ACC112 (cell line): Measurements from ENCODE around the gene SHOC2.

ENCODE experiments used
- H2AFZ ChIP-seq: fragments of 200-600 bp; sonication (generic); one replicate; pipeline ENCODE4 v1.6.0; 2017; ENCODE audit warnings: antibody characterized with exemption, low read length; ENCODE audit not compliant: unreplicated experiment
- H3K27ac ChIP-seq: fragments of 200-600 bp; sonication (generic); 2 replicates; pipeline ENCODE4 v1.5.1; 2014; ENCODE audit warnings: low read depth, mild to moderate bottlenecking, antibody characterized with exemption, low read length, moderate library complexity
- H3K27me3 ChIP-seq: fragments of 200-600 bp; sonication (generic); 2 replicates; pipeline ENCODE4 v1.6.1; 2014; ENCODE audit warnings: mild to moderate bottlenecking, antibody characterized with exemption, low read length, moderate library complexity, mixed read lengths; ENCODE audit not compliant: insufficient read depth
- H3K36me3 ChIP-seq: fragments of 200-600 bp; sonication (generic); 2 replicates; pipeline ENCODE4 v1.6.1; 2016; ENCODE audit warnings: mild to moderate bottlenecking, antibody characterized with exemption, low read length, moderate library complexity, mixed read lengths; ENCODE audit not compliant: insufficient read depth
- H3K4me1 ChIP-seq: fragments of 200-600 bp; sonication (generic); one replicate; pipeline ENCODE4 v1.6.1; 2016; ENCODE audit warnings: low read length, mixed read lengths; ENCODE audit not compliant: insufficient read depth, unreplicated experiment, control insufficient read depth
- H3K4me3 ChIP-seq: fragments of 200-600 bp; sonication (generic); 2 replicates; pipeline ENCODE4 v1.5.1; 2014; ENCODE audit warnings: mild to moderate bottlenecking, low read depth, low read length
- H3K79me2 ChIP-seq: fragments of 200-600 bp; sonication (generic); one replicate; pipeline ENCODE4 v1.6.0; 2016; ENCODE audit warnings: low read length; ENCODE audit not compliant: control insufficient read depth, unreplicated experiment, insufficient read depth

SHOC2 gene

GRCh38 chr10:110881247-110881646 is 38.2 kb upstream of the SHOC2 start:
- H3K79me2 ChIP-seq, result peaks cover 4% of the 10 kb centered on the region
- H3K36me3 ChIP-seq, result peaks cover 46% of the 10 kb centered on the region
- H2AFZ ChIP-seq, result no peak overlapping the region
- H3K4me3 ChIP-seq, result no peak overlapping the region
- no peak overlapping the region for H3K27ac ChIP-seq
- H3K27me3 ChIP-seq, result no peaks in the 10 kb centered on the region
- H3K4me1 ChIP-seq, result no peaks in the 10 kb centered on the region

GRCh38 chr10:110881905-110882304 is 37.5 kb upstream of the SHOC2 start:
- Histone ChIP-seq H2AFZ (no peak overlapping the region), H3K36me3 (peaks cover 46% of the 10 kb centered on the region), H3K79me2 (peaks cover 4% of the 10 kb centered on the region), H3K27me3 (no peaks in the 10 kb centered on the region), H3K4me3 (no peak overlapping the region), H3K4me1 (no peaks in the 10 kb centered on the region), H3K27ac (no peak overlapping the region)

GRCh38 chr10:110883924-110884323 is 35.5 kb upstream of the SHOC2 start:
- Histone ChIP-seq H3K4me1 (no peaks in the 10 kb centered on the region), H3K79me2 (no peaks in the 10 kb centered on the region), H3K27me3 (no peaks in the 10 kb centered on the region), H2AFZ (no peak overlapping the region), H3K4me3 (no peak overlapping the region), H3K27ac (no peak overlapping the region), H3K36me3 (peaks cover 46% of the 10 kb centered on the region)

GRCh38 chr10:110885932-110886674 is 33.3 kb upstream of the SHOC2 start:
- H3K4me3 ChIP-seq, result no peak overlapping the region
- no peaks in the 10 kb centered on the region for H3K4me1 ChIP-seq
- no peak overlapping the region for H3K27ac ChIP-seq
- no peaks in the 10 kb centered on the region for H3K79me2 ChIP-seq
- H3K27me3 ChIP-seq, result no peaks in the 10 kb centered on the region
- peaks cover 33% of the 10 kb centered on the region for H3K36me3 ChIP-seq
- H2AFZ ChIP-seq, result no peak overlapping the region

GRCh38 chr10:110887560-110887959 is 31.8 kb upstream of the SHOC2 start:
- Histone ChIP-seq H3K36me3 (peaks cover 27% of the 10 kb centered on the region), H3K79me2 (no peaks in the 10 kb centered on the region), H3K27me3 (no peaks in the 10 kb centered on the region), H3K4me3 (no peak overlapping the region), H2AFZ (no peak overlapping the region), H3K4me1 (peaks cover 3% of the 10 kb centered on the region), H3K27ac (no peak overlapping the region)

GRCh38 chr10:110892602-110893288 is 26.7 kb upstream of the SHOC2 start:
- H3K79me2 ChIP-seq, result no peaks in the 10 kb centered on the region
- H3K27ac ChIP-seq, result no peak overlapping the region
- no peak overlapping the region for H3K4me3 ChIP-seq
- peaks cover 3% of the 10 kb centered on the region for H3K4me1 ChIP-seq
- H3K27me3 ChIP-seq, result no peaks in the 10 kb centered on the region
- peaks cover 10% of the 10 kb centered on the region; the same call in 1 of the 2 replicates for H3K36me3 ChIP-seq
- H2AFZ ChIP-seq, result no peak overlapping the region

- no peak overlapping the region for H3K4me3 ChIP-seq
- H3K27ac ChIP-seq, result no peak overlapping the region
- H2AFZ ChIP-seq, result no peak overlapping the region
Measured at GRCh38 chr10:110893559-110894179, 25.7 kb upstream of the SHOC2 start.

GRCh38 chr10:110897184-110897583 is 22.2 kb upstream of the SHOC2 start:
- Histone ChIP-seq H3K27ac (no peak overlapping the region), H3K36me3 (peaks cover 13% of the 10 kb centered on the region), H3K4me3 (no peak overlapping the region), H2AFZ (no peak overlapping the region), H3K79me2 (no peaks in the 10 kb centered on the region), H3K27me3 (no peaks in the 10 kb centered on the region), H3K4me1 (peaks cover 14% of the 10 kb centered on the region)

More at GRCh38 chr10:110893559-110894179, 25.7 kb upstream of the SHOC2 start:
- H3K27me3 ChIP-seq, result no peaks in the 10 kb centered on the region
- peaks cover 7% of the 10 kb centered on the region for H3K36me3 ChIP-seq
- H3K79me2 ChIP-seq, result no peaks in the 10 kb centered on the region
- peaks cover 10% of the 10 kb centered on the region for H3K4me1 ChIP-seq

GRCh38 chr10:110898391-110898790 is 21.0 kb upstream of the SHOC2 start:
- H3K36me3 ChIP-seq, result peaks cover 13% of the 10 kb centered on the region
- H3K27ac ChIP-seq, result peak overlapping the region; percentile 4; the same call in 1 of the 2 replicates
- H3K79me2 ChIP-seq, result no peaks in the 10 kb centered on the region
- H2AFZ ChIP-seq, result no peak overlapping the region
- H3K4me3 ChIP-seq, result no peak overlapping the region
- no peaks in the 10 kb centered on the region for H3K27me3 ChIP-seq
- H3K4me1 ChIP-seq, result peaks cover 26% of the 10 kb centered on the region

- Histone ChIP-seq H3K36me3 (peaks cover 13% of the 10 kb centered on the region), H2AFZ (no peak overlapping the region), H3K79me2 (no peaks in the 10 kb centered on the region), H3K27ac (no peak overlapping the region), H3K4me3 (no peak overlapping the region), H3K27me3 (no peaks in the 10 kb centered on the region), H3K4me1 (peaks cover 29% of the 10 kb centered on the region)
Measured at GRCh38 chr10:110900983-110901382, 18.4 kb upstream of the SHOC2 start.
